ENCODE results near the gene ACTR3. TPM values are rescaled to one million over a fixed set of nuclear protein-coding genes. Genes with fewer than 3 reads are reported as not detected.
A peak's percentile ranks its signal among the peaks of the same experiment; 100 is the strongest.
"Not testable (repeated sequence)": the region's sequence is repeated elsewhere in the genome, so short reads cannot be mapped to it uniquely, and the experiment has no call there.

The ACTR3 gene
- total RNA-seq: 181 TPM
- long read RNA-seq, full-length matches to known transcripts: 262 of 309 reads
- long read RNA-seq, partial matches to known transcripts: 40 of 309 reads
- long read RNA-seq, other reads (novel, unspliced or antisense): 7 of 309 reads

DNA sequence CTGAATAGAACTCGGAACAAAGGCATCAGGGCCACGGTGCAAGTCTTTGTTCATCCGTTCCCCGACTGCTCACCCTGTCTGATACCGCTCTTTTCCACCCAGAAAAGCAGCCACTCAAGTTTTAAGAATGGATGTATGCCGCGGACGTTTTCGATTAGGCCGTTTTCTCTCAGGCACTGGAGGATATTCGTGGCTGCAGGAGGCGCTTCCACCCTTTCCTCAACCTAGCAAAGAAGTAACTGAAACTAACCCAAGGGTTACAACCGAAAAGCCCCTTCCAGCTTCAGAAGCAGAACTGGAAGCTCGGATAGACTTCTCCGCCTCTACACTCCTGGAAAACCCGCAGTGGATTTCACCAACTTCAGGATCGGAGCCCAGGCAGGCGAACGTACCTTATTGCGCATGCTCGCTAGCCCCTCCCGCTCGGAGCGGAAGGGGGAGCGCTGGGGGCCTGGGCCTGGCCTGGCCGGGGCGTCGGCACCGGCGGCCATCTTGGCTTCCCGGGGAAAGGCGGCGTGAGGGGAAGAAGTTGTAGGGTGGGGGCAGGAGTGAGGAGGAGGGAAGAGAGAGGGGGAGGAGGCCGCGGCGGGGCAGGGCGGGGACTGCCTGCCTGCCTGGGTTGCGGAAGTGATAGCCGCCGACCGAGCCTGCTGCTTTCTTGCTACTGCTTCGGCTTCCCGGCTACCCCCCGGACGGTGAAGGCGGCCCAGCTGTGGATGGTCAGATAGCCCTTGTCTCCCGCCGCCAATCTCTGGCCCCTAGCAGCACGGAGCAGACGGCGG lies at the start of gene ACTR3:
Gene ACTR3 (plus strand): TSS at position 619 of the 782 bp plus-strand sequence. CDS start 191 bp downstream, outside the sequence.
- peak; percentile 99 for DNase-seq (ENCODE audit: low spot score)

DNA sequence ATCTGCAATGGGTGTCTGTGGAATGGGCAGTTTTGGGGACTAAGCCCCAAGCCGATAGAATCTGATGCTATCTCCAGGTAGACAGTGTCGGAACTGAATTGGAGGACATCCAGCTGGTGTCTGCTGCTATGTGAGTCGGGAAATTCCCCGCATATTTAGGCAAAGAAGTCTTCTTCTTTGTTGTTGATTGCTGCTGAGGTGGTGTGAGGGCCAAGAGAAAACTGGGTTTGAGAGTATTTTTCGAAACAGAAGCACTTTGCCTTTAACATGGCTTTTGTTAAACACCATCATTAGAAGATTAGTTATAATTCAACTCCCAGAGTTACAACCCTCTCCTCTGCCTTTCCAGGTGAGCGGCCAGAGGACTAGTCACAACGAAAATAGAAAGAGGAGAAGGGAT lies 49.4 kb upstream of the ACTR3 start:
- DNase-seq (ENCODE audit: low spot score): no peak

DNA sequence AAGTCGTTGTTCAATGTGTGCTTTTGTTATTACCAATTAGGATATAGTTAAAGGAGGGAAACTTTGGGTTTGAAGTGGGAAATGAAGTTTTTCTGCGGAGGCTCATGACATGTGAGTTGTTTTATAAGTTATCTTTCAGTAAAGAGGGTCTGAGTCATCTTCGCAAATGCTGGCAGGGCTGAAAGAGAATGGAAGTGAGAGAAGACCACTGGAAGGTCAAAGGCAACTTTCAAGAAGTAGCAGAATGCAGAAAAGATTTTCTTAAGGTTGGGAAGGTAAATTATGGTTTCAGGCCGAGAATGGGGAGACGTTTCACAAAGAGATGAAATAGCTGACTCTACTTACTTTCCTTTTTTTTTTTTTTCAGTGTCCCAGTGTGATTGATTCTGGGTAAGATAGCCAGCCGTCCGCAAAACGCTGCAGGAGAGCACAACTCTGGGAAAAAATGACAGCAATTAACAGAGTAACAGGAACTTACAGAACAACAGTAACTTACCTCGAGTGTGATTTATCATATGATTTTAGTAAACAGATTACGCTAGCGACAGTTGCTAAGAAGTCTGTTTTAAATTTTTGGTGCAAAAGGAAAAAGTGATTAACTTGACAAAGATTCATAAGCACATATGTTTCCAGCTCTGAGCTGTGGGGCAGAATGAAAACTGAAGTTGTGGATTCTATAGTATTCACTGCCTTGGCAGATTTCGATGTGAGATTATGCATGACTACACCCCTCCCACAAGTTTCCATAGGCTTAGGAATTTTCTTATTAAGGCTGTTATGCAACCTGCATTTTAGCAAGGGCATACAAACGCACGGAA lies 46.8 kb upstream of the ACTR3 start:
- no peak for DNase-seq (ENCODE audit: low spot score)

DNA sequence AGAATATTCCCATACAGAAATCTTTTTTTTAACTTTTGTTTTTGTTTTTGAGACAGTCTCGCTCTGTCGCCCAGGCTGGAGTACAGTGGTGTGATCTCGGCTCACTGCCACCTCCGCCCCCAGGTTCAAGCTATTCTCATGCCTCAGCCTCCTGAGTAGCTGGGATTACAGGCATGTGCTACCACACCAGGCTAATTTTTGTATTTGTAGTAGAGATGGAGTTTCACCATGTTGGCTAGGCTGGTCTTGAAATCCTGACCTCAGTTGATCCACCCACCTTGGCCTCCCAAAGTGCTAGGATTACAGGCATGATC lies 46.2 kb upstream of the ACTR3 start:
- DNase-seq (ENCODE audit: low spot score): not testable (repeated sequence)

DNA sequence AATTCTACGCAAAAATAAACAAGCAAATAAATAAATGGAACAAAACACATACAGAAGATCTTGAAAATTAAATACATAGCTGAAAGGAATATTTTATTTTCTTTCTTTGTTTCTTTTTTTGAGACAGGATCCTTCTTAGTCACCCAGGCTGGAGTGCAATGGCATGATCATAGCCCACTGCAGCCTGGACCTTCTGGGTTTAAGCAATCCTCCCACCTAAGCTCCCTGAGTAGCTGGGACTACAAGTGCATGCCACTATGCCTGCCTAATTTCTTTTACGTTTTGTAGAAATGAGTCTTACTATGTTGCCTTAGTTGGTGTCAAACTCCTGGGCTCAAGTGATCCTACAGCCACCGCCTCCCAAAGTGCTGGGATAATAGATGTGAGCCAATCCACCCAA lies 44.6 kb upstream of the ACTR3 start:
- DNase-seq (ENCODE audit: low spot score): no peak

DNA sequence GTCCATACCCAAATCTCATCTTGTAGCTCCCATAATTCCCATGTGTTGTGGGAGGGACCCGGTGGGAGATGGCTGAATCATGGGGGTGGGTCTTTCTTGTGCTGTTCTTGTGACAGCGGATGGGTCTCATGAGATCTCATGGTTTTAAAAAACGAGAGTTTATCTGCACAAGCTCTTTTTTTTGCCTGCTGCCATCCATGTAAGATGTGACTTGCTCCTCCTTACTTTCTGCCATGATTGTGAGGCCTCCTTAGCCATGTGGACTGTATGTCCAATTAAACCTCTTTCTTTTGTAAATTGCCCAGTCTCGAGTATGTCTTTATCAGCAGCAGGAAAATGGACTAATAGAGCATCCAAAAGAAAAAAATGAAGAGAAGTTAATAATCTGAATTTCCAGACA lies 44.1 kb upstream of the ACTR3 start:
- not testable (repeated sequence) for DNase-seq (ENCODE audit: low spot score)

DNA sequence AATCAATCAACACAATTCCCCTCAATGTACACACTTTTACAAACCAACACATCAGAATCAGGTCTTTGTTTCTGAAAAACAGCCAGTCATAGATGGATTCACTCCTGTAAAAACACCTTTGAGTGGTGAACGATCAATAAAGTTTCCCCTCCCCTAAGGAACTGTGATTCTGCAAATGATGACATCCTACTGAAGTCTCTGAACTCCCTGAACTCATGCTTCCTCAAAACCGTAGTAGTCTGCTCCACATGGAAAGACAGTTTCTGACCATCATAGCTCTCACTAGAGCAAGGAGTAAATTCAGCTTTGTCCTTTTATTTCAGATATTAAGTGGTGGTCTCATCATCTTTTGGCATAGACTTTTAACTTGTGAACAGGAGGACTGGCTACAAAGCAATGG lies 43.5 kb upstream of the ACTR3 start:
- no peak for DNase-seq (ENCODE audit: low spot score)

DNA sequence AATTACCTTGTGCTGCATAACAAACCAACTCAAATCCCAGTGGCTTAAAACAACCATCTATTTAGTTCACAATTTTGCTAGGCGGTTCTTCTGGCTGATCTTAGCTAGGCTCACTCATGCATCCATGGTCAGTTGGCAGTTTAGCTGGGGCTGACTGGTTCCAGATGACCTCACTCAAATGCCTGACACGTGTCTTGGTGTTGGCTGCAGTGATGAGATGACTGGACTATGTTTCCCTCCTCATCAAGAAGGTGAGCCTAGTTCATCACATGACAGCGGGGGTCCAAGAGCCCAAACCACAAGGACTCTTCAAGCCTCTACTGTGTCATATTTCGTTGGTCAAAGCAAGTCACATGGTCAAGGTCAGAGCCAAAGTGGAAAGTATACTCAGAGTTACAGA lies 42.7 kb upstream of the ACTR3 start:
- no peak for DNase-seq (ENCODE audit: low spot score)

DNA sequence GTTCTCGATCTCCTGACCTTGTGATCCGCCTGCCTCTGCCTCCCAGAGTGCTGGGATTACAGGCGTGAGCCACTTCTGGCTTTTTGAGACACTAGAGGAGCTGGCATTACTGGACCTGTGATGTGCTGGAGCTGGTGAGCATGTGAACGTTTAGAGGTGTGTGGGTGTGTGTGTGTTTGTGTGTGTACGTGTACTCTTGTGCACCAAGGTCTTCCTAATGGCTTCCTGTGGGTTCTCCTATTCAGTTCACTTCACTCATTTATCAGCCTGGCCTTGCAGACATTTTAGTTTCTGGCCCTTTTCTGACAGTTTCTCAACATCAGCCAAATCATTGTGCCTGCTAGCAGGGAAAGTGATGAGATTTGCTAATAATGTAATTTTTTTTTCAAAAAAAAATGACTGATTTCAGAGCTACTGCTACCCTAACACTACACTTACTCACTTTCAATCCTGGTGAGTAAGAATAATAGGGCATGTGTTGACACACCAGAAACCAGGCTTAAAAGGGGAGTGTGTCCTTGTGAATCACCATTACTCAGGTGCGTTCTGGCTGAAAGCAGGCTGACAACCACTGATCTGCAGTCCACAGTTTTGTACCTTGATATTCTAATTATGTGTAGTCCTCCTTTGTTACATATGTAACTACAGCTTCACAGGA lies 41.0 kb upstream of the ACTR3 start:
- no peak for DNase-seq (ENCODE audit: low spot score)

DNA sequence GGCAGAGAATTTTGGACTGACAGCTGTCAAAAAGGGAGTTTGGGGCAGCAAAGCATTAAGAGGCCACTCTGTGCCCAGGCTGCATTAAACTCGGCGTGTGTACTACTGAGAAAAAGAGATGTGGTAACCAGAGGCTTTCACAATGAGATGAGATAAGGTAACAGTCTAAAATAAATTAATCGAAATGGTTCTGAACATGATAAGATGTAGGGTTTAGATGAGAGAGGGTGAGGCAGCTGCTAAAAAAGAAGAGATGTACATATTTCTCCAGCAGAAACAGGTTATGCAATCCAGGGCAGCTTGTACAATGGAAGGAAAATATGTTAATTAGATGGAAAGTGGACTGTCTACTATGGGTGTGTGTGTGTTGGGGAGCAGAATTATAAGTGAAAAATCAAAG lies 39.2 kb upstream of the ACTR3 start:
- no peak for DNase-seq (ENCODE audit: low spot score)

DNA sequence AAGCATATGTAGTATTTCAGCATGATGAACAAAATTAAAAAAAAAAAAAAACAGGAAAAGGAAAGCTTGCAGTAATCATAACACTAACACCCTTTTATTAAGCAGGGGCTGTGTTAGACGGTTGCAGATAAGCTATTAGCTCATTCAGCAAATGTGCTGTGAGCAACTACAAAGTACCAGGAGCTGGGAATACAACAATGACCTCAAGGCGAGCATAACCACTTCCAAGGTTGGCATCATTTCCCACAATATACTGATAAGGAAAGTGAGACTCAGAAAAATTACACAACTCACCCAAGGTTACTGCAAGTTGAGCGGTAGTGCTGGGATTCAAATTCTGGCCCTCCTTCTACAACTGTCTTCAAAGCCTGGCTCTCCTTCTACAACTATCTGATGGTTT lies 38.2 kb upstream of the ACTR3 start:
- no peak for DNase-seq (ENCODE audit: low spot score)

DNA sequence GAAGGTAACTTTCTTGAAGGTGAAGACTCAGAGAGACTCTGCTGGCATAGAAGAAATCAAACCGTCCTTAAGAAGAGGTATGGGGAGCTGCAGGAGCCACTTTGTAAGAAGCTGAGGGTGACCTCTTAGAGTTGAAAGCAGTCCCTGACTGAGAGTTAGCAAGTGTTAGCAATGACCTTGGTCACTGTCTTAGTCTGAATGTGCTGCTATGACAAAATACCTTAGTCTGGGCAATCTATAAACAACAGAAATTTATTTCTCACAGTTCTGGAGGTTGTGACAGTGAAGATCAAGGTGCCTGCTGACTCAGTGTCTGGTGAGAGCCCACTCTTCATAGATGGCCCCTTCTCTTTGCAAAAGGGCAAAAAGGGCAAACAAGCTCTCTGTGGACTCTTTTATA lies 35.7 kb upstream of the ACTR3 start:
- DNase-seq (ENCODE audit: low spot score): no peak

DNA sequence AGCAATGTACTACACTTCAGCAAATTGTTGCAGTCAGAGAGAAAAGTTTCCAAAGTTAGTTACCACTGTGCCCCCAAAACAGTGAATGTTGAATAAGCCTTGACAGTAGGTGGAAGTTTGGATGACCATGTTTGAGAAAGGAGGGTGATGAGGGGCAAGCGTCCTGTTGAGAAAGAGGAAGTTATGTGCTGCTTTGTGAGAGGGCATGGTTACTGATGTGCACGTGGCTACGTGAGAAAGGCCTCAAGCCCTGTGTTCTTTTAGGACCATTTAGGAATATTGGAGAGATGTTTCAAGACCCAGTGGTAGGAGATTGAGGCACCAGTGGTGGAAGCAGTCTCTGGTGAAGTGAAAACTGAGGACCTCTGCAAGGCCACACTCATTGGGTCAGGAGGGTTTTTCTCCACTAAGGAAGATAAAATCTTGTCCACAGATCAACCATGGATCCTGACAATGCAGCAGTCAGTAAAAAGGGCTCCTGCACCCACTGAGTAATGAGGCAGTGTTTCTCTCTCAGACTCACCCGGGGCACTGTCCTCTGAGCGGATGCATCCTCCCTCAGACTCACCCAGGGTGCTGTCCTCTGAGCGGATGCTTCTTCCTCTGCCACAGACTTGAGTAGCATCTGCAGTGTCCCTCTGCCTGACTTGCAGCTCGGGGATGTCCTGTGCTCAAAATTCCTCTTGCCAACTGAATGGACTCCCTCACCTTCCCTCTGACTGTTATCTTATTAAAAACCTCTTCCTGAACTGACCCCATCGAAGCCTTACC lies 34.7 kb upstream of the ACTR3 start:
- DNase-seq (ENCODE audit: low spot score): no peak

DNA sequence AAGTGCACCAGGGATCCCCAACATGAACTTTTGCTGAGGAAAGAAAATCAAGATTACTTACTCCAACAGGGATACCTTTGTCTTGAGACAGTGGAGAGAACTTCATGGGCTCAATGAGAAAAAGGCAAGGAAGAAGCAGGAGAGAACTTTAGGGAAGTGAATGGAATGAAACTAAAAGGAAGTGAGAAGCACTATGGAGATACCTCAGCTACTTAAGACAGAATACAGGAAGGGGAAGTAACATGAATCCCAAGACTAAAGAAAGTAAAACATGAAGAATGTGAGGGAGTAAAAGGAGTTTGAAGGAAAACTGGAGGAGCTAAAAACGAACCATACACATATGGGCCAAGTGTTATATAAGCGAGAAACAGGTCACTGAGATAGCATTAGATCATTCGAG lies 32.4 kb upstream of the ACTR3 start:
- DNase-seq (ENCODE audit: low spot score): no peak

DNA sequence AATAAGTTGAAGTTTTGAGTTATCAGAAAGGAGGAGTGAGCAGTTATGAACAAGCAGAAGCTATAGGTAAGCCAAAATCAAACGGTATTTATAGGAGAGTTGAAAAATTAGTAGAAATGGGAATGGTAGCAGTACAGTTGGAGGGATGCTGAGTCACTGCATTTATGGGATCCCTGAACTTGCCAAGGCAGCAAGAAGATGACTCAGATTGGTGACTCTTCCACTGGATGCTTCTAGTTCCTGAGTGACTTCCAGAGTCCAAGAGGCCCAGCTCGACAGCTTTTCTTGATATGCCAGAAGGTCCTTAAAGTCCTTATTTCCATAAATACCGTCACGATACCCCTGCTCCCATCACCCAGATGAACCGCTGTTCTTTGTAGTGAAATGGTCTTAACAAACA lies 31.1 kb upstream of the ACTR3 start:
- no peak for DNase-seq (ENCODE audit: low spot score)

DNA sequence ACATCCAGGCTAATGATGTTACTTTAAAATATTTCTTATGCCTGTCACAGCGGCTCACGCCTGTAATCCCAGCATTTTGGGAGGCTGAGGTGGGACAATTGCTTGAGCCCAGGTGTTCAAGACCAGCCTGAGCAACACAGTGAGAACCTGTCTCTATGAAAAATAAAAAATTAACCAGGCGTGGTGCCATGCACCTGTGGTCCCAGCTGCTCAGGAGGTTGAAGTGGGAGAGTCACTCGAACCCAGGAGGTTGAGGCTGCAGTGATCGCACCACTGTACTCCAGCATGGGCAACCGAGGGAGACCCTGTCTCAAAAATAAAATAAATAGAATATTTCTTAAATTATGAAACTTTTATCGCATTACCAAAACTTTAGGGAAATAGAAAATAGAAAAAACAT lies 28.1 kb upstream of the ACTR3 start:
- DNase-seq (ENCODE audit: low spot score): no peak

DNA sequence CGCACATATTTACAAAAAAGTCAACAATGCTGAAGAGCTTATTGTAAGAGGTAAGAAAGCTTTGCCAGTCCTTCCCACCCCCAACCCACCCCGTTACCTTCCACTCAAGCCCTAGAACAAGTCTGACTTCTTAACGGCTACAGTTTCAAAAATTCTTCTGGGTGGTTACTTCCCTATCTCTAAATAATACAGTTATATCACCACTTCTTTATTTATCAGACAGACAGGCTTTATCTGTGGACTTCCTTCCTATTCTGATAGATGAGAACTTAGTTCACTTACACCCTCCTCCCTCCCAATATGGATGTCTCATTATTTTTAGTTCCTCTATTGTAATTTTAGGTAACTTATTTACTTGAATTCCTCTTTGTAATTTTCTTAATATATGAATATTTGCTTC lies 26.7 kb upstream of the ACTR3 start:
- no peak for DNase-seq (ENCODE audit: low spot score)

DNA sequence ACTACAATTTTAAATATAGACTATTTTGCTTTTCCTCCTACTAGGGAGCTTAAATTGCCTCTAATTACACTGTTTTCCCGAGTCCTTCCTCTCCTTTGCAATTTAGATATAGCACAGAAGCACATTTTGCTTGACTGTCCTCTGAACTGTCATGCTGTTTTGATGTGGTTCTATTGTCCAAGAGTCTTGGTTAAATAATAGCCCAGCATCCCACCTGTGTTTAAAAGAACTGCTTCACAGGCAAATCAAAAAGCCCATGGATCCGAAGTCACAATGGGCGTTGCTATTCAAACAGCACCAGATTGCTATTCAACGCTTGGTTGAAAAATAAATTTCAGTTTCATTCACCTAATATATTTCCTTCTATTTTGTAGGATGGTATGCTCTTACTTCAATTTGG lies 22.3 kb upstream of the ACTR3 start:
- no peak for DNase-seq (ENCODE audit: low spot score)

DNA sequence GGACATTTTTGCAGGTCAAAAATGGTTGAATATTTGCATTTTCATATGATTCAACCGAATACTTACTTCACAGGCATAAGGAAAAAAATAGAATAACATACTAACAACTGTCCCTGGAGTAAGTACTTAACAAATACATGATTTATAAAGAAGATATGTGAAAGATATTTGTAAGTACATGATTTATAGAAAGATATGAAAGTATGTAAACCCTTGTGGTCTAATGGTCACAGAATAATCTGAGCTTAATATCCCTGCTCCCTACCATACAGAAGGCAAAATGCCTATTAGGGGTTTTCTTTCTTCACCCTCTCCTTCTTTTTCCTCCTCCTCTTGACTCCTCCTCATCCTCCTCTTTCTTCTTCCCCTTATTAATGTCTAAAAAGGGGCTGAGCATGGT lies 20.6 kb upstream of the ACTR3 start:
- no peak for DNase-seq (ENCODE audit: low spot score)

DNA sequence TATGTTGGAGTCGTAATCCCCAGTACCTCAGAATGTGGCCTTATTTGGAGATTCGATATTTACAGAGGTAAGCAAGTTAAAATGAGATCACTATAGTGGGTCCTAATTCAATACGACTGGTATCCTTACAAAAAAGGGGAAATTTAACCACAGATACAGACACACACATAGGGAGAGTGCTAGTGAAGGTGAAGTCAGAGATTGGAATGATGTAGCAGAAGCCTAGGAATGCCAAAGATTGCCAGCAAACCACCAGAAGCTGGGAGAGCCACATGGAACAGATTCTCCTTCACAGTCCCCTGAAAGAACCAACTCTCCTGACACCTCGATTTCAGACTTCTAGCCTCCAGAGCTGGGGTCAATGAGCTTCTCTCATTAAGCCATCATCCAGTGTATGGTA lies 17.7 kb upstream of the ACTR3 start:
- no peak for DNase-seq (ENCODE audit: low spot score)

DNA sequence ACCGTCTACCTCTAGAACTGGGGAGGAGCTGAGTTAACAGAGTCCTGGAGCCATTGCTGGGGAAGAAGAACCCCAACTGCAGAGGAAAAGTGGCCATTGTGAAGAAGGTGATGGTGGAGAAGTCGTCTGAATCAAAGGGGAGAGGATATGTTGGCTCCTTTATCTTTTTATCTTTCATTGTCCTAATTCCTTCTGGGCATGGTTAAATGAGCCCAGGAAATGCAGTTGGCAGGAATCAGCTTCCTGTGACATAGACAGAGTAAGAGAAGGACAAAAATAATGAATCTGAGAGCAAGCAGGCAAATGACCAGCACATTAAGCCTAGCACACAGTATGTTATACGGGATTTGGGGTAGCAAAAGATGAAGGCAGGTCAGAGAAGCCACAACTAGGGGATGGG lies 16.0 kb upstream of the ACTR3 start:
- no peak for DNase-seq (ENCODE audit: low spot score)

Data from mesenteric fat pad (tissue), 1 donor.